HG03159 (cell line): ENCODE data around the gene ZNF850.
"Not testable (repeated sequence)": the region's sequence is repeated elsewhere in the genome, so short reads cannot be mapped to it uniquely, and the experiment has no call there.

Experiments
- ATAC-seq: cut with Tn5 transposase; IDR thresholded peaks from one replicate; pipeline ENCODE4 v1.9.1; 2021; ENCODE audit warnings: mild to moderate bottlenecking, moderate library complexity; ENCODE audit not compliant: unreplicated experiment

The ZNF850 gene

DNA sequence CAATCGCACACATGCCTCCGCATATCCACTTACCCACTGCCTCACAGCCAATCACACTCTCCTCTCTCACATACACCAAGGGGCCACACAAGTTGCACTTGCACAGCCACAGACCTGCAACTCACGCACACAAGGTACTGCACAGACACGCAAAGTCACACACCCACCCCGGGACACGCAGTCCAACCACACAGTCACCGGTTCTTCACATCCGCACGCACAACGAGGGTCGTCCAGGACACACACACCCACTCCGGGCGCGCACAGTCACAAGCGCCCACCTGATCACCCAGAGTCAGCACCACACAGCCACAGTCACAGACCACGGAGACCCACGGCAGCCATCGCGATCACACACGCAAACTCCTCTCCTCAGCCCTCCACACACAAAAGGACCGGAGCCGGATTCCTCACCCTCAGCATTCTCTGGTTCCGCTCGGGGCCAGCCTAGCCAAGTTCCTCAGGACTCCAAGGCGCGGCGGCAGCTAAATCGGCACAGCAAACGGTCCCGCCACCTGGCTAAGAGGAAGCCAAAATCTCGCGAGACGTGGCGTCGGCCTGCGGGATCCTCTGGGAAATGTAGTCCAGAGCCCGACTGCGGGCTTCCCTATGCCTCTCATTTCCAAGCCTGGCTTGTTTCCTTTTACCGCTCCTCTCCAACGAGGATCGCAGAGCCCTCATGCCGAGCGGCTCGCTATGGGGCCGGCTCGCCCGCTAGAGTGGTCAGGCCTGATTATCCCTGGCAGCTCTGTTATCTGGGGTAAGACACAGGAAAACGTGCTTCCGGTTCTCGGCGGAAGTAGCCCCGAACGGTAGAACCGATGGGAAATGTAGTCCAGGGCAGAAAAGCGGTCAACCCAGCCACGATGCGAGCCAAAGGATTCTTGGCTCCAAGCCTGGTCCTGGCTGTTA lies at the start of gene ZNF850:
ZNF850 (minus strand) TSS at position 497 of the 912 bp plus-strand sequence. CDS start 10,201 bp downstream, outside the sequence.
- ATAC-seq, result peak; percentile 93

DNA sequence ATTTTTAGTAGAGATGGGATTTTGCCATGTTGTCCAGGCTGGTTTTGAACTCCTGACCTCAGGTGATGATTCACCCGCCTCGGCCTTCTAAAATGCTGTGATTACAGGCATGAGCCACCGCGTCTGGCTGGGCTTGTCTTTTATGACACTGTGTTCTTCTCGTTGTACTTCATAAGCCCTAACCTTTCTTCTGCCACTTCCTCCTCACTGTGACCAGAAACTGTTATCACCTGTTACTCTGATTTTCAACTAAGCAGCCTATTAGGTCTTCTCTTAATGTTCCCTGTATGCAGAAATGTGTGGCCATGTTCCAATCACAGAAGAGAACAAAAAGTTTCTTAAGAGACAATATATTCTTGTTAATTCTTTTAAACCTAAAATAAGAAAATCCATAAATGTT lies 49.2 kb upstream of the ZNF850 start:
- no peak for ATAC-seq

DNA sequence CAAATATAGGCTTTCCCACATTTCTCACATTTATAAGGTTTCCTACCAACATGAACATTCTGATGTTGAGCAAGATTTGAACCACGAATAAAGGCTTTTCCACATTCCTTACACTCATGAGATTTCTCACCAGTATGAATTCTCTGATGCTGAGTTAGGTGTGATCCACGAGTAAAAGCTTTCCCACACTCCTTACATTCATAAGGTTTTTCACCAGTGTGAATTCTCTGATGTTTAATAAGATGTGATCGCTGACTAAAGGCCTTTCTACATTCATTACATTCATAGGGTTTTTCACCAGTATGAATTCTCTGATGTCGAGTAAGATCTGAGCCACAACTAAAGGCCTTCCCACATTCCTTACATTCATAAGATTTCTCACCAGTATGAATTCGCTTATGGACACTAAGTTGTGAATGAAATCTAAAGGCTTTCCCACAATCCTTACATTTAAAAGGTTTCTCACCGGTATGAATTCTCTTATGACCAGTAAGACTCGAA lies 46.6 kb upstream of the ZNF850 start:
- no peak for ATAC-seq

DNA sequence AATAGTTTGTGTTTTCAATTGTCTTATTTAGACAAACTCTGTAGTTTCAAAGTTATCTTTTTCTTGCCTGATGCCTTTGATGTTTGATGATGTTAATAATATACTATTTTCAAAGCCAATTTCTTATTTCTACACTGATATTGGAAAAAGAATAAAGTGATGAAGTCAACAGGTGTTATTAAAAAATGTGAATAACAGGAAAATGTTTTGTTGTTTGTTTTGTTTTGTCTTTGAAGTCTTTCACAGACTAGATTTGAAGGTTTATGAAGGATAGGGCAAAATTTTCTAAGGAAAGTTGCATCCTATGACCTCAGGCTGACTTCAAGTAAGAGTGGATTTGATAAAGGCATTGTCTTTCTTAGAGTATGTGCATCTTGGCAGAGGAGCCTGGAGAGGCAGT lies 34.4 kb upstream of the ZNF850 start:
- ATAC-seq, result no peak

DNA sequence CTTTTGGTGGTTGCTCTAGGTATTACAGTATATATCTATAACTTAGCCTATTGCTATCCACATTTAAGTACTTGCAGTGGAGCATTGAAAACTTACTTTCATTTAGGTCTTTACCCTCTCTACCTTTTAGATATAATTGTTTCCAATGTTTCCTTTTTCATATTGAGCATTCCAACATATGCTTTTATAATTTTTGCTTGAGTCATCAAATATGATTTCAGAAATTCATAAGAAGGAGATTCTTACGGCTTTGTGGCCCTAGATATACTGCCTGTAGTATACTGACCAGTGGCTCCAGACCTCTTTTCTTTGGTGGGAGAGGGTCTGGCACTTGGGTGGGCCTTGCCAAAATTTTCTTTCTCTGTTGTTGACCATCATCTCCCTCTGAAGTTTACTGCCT lies 32.8 kb upstream of the ZNF850 start:
- ATAC-seq, result no peak

DNA sequence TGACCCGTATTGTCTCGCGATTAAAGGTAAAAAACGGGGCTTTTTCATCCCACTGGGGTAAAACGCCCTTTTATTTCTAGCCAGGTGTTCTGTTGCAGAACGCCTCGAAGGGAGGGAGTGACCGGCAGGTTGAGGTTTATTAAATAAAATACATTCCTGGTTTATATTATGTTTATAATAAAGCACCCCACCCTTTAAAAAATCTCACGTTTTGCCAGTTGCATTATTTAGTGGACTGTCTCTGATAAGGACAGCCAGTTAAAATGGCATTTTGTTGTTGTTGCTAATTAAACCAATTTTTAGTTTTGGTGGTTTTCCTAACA lies 25.1 kb upstream of the ZNF850 start:
- no peak for ATAC-seq

DNA sequence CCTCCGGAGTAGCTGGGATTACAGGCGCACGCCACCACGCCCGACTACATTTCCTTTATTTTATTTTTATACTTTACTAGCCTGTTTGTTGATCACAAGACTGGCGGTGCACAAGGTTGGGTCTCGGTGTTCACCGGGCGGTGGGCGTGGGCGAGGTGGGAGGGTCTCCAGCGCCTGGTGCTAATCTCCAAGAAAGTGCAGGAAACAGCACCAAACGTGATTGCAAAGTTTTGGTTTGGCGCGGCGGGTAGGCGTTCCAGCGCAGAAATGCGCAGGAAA lies 24.0 kb upstream of the ZNF850 start:
- no peak for ATAC-seq

DNA sequence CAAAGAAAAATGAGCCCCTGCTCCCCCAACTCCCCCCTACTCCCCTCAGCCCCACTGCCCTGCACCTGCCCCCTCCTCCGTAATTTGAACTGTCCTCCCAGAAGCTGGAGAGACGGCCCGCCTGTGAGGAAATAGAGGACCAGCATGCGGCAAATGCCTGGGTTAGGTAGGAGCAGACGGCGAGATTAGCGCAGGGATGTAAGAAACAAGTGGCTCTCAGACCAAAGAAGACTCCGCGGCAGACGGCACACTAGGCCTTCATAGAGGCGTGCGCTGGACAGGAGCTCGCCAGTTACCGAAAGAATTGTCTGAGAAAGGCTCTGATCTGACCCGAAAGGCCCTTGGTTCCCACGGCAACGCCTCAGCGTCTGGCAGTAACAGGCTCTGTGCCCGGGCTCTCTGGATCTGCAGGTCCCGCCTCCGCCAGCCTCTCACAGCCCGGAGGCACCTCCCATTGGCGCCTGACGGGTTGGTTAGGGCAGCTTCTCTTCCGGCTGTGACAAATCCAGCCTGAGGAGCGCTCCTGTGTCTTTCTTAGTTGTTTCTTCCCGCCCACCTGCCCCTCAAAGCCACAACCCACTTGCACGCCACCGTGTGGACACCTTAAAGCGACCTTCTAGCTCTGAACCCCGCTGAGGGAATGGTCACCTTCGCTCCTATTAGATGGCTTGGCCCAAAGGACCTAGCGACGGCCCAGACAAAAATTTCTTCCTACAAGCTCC lies 19.0 kb upstream of the ZNF850 start:
- not testable (repeated sequence) for ATAC-seq

DNA sequence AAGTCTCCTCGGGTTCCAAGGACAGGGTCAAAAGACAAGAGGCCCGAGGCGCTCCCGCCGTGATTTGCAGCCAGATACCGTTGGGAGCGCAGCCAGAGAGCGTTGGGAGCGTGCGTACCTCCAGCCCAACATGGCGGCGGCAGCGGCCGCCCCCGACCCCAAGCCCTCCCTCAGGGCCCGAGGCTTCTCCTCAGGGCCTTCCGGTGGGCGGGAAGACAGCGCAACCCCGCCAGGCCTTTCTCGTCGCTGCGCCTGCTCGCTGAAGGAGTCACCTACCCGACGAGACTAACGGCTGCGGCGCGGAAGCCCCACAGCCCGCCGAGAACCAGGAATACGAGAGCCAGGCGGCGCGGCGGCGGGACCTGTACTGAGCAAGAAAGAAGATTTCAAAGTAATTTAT lies 3.2 kb upstream of the ZNF850 start:
- ATAC-seq, result no peak

DNA sequence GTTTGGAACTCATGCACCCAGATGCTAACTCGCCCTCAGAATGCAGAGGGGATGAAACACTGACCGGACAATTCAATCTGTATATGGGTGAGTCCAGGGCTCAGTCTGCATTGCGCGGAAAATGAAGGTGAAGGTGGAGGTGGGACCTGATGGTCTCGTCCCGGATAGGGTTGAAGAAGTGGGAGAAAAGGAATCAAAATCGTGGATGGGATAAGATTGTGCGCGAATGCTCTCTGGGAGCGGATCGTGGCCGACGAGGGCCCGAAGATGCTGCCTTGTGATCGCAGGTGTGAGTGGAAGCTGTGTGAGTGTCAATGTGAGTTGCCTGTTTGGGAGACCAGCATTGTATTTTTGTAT lies 594 bp upstream of the ZNF850 start:
- ATAC-seq, result no peak

DNA sequence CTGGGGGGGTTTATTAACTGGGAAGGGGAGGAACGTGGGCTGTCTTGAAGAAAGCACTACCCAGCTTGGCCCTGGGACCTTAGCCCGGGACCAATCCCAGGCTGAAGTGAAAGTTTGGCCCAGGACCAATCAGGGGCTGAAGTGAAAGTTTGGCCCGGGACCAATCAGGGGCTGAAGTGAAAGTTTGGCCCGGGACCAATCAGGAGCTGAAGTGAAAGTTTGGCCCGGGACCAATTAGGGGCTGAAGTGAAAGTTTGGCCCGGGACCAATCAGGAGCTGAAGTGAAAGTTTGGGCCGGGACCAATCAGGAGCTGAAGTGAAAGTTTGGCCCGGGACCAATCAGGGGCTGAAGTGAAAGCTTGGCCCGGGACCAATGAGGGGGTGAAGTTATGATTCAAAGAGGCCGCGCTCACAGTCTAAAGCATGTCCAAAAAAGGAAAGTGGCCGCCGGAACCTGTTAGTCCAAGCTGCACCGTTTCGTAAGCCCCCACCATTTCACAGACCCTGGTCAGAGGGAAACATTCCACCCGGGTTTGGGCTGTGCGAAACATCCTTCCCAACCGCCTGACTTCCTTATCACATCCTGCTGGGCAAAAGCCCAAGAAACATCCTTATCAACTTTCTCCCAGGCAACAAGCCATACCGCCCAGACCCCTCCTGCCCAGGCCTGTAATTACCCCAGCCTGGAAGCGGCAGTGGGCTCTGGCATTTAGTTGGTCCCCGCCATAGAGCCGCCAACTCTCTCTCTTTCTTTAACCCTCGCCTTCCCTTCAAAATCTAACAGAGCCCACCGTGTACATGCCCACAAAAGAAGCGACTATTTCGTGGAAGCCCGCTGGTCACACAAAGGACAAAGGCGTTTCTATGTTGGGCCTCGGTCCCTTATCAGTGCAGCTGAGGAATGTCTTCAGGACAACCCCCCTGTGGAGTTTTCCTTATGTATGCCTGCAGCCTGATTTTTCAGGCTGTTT lies 1.1 kb downstream of the ZNF850 start:
- no peak for ATAC-seq

DNA sequence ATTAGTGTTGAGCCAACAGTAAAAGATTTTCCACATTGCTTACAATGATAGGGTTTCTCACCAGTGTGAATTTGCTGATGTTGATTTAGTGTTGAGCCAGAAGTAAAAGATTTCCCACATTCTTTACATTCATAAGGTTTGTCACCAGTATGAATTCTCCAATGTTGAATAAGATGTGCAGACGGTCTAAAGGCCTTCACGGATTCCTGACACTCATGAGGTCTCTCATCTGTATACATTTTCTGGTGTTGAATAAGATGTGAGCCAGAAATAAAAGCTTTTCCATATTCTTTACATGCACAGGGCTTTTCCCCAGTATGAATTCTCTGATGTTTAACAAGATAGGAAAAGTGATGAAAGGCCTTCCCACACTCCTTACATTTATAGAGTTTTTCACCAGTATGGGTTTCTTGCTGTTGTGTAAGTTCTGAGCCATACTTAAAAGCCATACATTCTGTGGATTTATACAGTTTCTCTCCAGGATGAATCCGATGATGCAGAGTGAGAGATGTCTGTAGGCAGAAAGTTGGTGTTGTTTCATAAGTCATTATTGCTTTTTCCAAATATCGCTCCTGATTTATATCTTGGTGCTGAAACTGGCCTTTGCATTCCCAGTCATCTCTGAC lies 22.4 kb downstream of the ZNF850 start:
- no peak for ATAC-seq

DNA sequence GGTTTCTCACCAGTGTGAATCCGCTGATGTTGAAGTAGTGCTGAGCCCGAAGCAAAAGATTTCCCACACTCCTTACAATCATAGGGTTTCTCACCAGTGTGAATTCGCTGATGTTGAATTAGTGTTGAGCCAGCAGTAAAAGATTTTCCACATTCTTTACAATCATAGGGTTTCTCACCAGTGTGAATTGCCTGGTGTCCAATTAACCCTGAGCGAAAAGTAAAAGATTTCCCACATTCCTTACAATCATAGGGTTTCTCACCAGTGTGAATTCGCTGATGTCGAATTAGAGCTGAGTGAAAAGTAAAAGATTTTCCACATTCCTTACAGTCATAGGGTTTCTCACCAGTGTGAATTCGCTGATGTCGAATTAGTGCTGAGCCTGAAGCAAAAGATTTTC lies 23.0 kb downstream of the ZNF850 start:
- not testable (repeated sequence) for ATAC-seq

DNA sequence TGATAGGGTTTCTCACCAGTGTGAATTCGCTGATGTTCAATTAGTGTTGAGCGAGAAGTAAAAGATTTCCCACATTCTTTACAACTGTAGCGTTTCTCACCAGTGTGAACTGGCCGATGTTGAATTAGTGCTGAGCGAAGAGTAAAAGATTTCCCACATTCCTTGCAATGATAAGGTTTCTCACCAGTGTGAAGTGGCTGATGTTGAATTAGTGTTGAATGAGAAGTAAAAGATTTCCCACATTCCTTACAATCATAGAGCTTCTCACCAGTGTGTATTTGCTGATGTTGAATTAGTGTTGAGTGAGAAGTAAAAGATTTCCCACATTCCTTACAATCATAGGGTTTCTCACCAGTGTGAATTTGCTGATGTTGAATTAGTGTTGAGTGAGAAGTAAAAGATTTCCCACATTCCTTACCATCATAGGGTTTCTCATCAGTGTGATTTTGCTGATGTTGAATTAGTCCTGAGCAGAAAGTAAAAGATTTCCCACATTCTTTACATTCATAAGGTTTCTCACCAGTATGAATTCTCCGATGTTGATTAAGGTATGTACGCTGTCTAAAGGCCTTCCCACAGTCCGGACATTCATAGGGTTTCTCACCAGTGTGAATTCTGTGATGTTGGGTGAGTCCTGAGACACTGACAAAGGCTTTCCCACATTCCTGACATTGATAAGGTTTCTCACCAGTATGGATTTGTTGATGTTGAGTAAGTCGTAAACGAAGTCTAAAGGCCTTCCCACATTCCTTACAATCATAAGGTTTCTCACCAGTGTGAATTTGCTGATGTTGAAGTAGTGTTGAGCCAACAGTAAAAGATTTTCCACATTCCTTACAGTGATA lies 24.0 kb downstream of the ZNF850 start:
- no peak for ATAC-seq

DNA sequence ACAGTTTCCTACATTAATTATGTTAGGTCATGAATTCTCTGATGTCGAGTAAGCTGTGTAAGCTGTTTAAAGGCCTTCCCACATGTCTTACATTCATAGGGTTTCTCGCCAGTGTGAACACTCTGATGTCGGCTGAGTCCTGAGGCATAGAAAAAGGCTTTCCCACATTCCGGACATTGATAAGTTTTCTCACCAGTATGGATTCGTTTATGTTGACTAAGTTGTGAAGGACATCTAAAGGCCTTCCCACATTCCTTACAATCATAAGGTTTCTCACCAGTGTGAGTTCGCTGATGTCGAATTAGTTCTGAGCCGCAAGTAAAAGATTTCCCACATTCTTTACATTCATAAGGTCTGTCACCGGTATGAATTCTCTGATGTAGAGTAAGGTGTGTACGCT lies 24.9 kb downstream of the ZNF850 start:
- no peak for ATAC-seq

DNA sequence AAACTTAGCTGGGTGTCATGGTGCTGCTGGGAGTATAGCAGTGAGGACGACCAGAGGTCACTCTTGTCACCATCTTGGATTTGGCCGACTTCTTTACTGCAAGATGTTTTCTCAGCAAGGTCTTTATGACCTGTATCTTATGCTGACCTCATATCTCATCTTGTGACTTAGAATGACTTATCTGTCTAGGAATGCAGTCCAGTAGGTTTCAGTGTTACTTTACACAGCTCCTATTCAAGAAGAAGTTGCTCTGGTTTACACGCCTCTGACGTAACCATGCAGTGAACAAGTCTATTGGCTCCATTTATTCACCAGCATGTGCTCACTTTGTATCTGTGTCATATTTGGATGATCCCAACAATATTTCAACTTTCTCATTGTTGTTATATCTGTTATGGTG lies 26.7 kb downstream of the ZNF850 start:
- ATAC-seq, result no peak

DNA sequence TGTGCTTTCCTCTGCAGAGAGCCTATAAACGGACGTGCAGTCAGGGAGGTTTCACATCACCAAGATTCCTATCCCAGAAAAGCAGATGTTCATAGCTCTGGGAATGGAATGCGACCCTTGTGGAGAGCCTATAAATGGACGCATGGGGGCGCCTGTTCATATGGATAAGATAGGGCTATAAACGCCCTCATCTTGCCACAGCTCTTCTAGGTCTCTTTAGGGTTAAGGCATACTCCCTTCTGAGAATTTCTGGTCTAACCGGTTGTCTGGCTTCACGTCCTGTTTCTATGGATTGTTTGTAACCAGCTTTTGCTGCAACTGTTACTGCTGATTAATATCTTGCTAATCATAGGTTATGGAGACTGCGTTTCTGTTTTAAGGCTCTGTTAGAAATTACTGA lies 36.4 kb downstream of the ZNF850 start:
- not testable (repeated sequence) for ATAC-seq

DNA sequence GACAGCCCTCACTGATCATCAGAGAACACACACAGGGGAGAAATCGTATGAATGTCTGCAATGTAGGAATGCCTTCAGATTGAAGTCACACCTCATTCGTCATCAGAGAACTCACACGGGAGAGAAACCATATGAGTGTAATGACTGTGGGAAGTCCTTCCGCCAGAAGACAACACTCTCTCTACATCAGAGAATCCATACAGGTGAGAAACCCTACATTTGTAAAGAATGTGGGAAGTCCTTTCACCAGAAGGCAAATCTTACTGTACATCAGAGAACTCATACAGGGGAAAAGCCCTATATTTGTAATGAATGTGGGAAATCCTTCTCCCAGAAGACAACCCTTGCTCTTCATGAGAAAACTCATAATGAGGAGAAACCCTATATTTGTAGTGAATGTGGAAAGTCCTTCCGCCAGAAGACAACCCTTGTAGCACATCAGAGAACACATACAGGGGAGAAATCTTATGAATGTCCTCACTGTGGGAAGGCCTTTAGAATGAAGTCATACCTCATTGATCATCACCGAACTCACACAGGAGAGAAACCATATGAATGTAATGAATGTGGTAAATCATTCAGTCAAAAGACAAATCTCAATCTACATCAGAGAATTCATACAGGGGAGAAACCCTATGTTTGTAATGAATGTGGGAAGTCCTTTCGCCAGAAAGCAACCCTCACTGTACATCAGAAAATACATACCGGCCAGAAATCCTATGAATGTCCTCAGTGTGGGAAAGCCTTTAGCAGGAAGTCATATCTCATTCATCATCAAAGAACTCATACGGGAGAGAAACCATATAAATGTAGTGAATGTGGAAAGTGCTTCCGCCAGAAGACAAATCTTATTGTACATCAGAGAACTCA lies 52.7 kb downstream of the ZNF850 start:
- ATAC-seq, result no peak

DNA sequence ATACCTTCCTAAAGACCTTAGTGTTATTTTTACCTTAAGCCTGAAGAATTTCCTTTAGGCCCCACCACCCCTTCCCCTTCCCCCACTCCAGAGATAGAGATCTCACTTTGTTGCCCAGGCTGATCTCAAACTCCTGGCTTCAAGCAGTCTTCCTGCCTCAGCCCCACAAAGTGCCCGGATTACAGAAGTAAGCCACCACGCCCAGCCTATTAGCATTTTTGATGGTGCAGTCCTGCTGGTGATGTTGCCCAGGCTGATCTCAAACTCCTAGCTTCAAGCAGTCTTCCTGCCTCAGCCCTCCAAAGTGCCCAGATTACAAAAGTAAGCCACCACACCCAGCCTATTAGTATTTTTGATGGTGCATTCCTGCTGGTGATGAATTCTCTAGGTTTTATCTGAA lies 63.2 kb downstream of the ZNF850 start:
- no peak for ATAC-seq
